Measurements from ENCODE around the gene GPR39. TPM values are rescaled to one million over a fixed set of nuclear protein-coding genes. Genes with fewer than 3 reads are reported as not detected.

Gene GPR39
- total RNA-seq (not detected), polyA plus RNA-seq (not detected)

GRCh38 chr2:132416723-132417395 is at the start of gene GPR39:
TSS of gene GPR39 (plus strand) at chr2:132416805.
- Mint-ChIP-seq H3K27me3 (peaks cover 7 to 10% of the 10 kb centered on the region in 2 donors), H3K9me3 (peaks cover 0 to 3% (median 0%) of the 10 kb centered on the region in 5 donors), H3K4me1 (no peaks in the 10 kb centered on the region), H3K4me3 (no peak within 1 kb of the TSS), H3K36me3 (no peaks in the 10 kb centered on the region), H3K27ac (no peak within 1 kb of the TSS)
- no peak for DNase-seq
- ChIA-PET POLR2A (no interaction called here), CTCF (no interaction called here)
- Histone ChIP-seq H3K9me3 (ENCODE audit: low read length) (no peaks in the 10 kb centered on the region), H3K27ac (ENCODE audit: low read depth, low read length) (no peak within 1 kb of the TSS), H3K27me3 (ENCODE audit: insufficient read depth, low read length, poor library complexity, severe bottlenecking) (no peaks in the 10 kb centered on the region), H3K4me3 (ENCODE audit: low read length) (no peak within 1 kb of the TSS), H3K4me1 (ENCODE audit: insufficient read depth, low read length) (no peaks in the 10 kb centered on the region), H3K36me3 (ENCODE audit: insufficient read depth, low read length) (no peaks in the 10 kb centered on the region)

GRCh38 chr2:132368191-132368590 is 48.4 kb upstream of the GPR39 start:
- H3K4me3 Mint-ChIP-seq, result no peak overlapping the region
- DNase-seq, result no peak
- Histone ChIP-seq H3K4me1 (ENCODE audit: insufficient read depth, low read length) (no peaks in the 10 kb centered on the region), H3K36me3 (ENCODE audit: insufficient read depth, low read length) (no peaks in the 10 kb centered on the region), H3K27ac (ENCODE audit: low read depth, low read length) (no peak overlapping the region), H3K9me3 (ENCODE audit: low read length) (no peaks in the 10 kb centered on the region), H3K4me3 (ENCODE audit: low read length) (no peak overlapping the region), H3K27me3 (ENCODE audit: insufficient read depth, low read length, poor library complexity, severe bottlenecking) (no peaks in the 10 kb centered on the region)
- no peaks in the 10 kb centered on the region for H3K36me3 Mint-ChIP-seq
- no peaks in the 10 kb centered on the region for H3K4me1 Mint-ChIP-seq
- no peaks in the 10 kb centered on the region for H3K27me3 Mint-ChIP-seq
- peaks cover 0 to 14% (median 7%) of the 10 kb centered on the region in 5 donors for H3K9me3 Mint-ChIP-seq
- CTCF ChIA-PET, result no interaction called here
- H3K27ac Mint-ChIP-seq, result no peak overlapping the region
- POLR2A ChIA-PET, result no interaction called here

- Mint-ChIP-seq H3K4me1 (no peaks in the 10 kb centered on the region), H3K27ac (no peak overlapping the region), H3K27me3 (no peaks in the 10 kb centered on the region), H3K36me3 (no peaks in the 10 kb centered on the region), H3K4me3 (no peak overlapping the region), H3K9me3 (peaks cover 0 to 9% (median 2%) of the 10 kb centered on the region in 5 donors)
- CTCF ChIA-PET, result no interaction called here
- no peak overlapping the region for H3K4me3 ChIP-seq (ENCODE audit: low read length)
- no peaks in the 10 kb centered on the region for H3K4me1 ChIP-seq (ENCODE audit: insufficient read depth, low read length)
- DNase-seq, result no peak
- H3K27ac ChIP-seq (ENCODE audit: low read depth, low read length), result no peak overlapping the region
- POLR2A ChIA-PET, result no interaction called here
- H3K27me3 ChIP-seq (ENCODE audit: insufficient read depth, low read length, poor library complexity, severe bottlenecking), result no peaks in the 10 kb centered on the region
- H3K36me3 ChIP-seq (ENCODE audit: insufficient read depth, low read length), result no peaks in the 10 kb centered on the region
- H3K9me3 ChIP-seq (ENCODE audit: low read length), result no peaks in the 10 kb centered on the region
Measured at GRCh38 chr2:132372276-132372675, 44.3 kb upstream of the GPR39 start.

DNA sequence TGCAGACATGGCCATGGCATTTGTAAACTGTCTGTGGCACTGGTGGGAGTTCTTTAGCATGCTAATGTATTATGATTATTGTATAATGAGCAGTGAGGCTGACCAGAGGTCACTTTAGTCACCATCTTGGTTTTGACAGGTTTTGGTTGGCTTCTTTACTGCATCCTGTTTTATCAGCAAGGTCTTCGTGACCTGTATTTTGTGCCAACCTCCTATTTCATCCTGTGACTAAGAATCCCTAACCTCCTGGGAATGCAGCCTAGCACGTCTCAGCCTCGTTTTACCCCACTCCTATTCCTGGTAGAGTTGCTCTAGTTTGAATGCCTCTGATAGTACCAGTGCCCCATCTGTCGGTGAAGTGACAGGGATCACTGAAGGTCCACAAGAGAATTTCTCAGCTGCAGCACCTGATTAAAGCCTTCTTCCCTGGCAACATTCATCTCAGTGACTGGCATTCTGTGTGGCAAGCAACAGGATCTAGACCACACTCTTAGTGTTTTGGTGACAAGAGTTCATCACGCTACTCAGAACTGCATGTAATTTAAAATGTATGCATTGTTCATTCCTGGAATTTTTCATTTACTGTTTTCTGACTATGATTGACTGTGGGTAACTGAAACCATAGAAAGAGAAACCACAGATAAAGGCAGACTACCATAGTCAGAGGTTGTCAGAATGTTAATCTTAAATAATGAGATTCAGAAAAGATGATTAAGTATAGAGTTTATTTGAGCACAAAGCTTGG is 43.0 kb upstream of the GPR39 start:
- Mint-ChIP-seq H3K9me3 (peaks cover 0 to 9% (median 2%) of the 10 kb centered on the region in 5 donors), H3K4me1 (no peaks in the 10 kb centered on the region), H3K36me3 (no peaks in the 10 kb centered on the region), H3K27me3 (no peaks in the 10 kb centered on the region), H3K4me3 (no peak overlapping the region), H3K27ac (no peak overlapping the region)
- Histone ChIP-seq H3K4me3 (ENCODE audit: low read length) (no peak overlapping the region), H3K27me3 (ENCODE audit: insufficient read depth, low read length, poor library complexity, severe bottlenecking) (no peaks in the 10 kb centered on the region), H3K27ac (ENCODE audit: low read depth, low read length) (no peak overlapping the region), H3K36me3 (ENCODE audit: insufficient read depth, low read length) (no peaks in the 10 kb centered on the region), H3K4me1 (ENCODE audit: insufficient read depth, low read length) (no peaks in the 10 kb centered on the region), H3K9me3 (ENCODE audit: low read length) (no peaks in the 10 kb centered on the region)
- ChIA-PET CTCF (no interaction called here), POLR2A (no interaction called here)
- no peak for DNase-seq

DNA sequence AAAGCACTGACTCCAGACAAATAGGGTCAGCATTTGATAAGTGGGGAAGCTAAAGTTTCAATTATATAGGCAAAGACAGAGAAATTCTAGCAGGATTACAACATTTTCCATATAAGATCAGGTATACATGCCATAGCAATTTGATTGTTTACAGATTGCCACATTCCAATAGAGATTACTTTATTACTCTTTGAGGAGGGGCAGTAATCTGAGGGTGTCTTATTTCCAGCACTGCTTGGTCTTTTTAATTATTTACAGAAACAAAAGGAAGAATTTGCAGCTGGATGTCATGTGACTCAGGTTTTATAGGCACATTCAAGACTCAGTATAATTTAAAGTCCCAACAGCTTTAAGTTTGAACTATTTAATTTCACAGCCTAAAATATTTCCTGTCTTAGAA is 42.5 kb upstream of the GPR39 start:
- Mint-ChIP-seq H3K4me1 (no peaks in the 10 kb centered on the region), H3K4me3 (no peak overlapping the region), H3K36me3 (no peaks in the 10 kb centered on the region), H3K27me3 (no peaks in the 10 kb centered on the region), H3K27ac (no peak overlapping the region), H3K9me3 (peaks cover 0 to 9% (median 2%) of the 10 kb centered on the region in 5 donors)
- no peaks in the 10 kb centered on the region for H3K9me3 ChIP-seq (ENCODE audit: low read length)
- no peak overlapping the region for H3K27ac ChIP-seq (ENCODE audit: low read depth, low read length)
- CTCF ChIA-PET, result no interaction called here
- POLR2A ChIA-PET, result no interaction called here
- no peaks in the 10 kb centered on the region for H3K4me1 ChIP-seq (ENCODE audit: insufficient read depth, low read length)
- DNase-seq, result no peak
- no peak overlapping the region for H3K4me3 ChIP-seq (ENCODE audit: low read length)
- H3K36me3 ChIP-seq (ENCODE audit: insufficient read depth, low read length), result no peaks in the 10 kb centered on the region
- no peaks in the 10 kb centered on the region for H3K27me3 ChIP-seq (ENCODE audit: insufficient read depth, low read length, poor library complexity, severe bottlenecking)

DNA sequence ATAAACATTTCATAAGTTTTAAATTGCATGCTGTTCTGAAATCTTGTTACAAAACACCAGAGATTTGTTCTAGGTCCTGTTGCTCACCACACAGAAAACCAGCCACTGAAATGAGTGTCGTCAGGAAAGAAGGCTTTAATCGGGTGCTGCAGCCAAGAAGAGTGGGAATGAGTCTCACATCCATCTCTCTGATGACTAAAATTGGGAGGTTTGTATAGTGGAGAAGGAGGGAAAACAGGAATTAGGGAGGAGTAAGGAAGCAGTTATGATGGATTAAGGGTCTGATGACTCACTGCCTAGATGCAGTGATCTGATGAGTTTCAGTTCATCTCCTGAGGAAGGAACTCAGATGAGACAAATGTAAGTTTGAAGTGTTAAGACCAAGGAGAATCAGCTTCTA is 42.1 kb upstream of the GPR39 start:
- no peak overlapping the region for H3K27ac Mint-ChIP-seq

GRCh38 chr2:132374961-132375360 is 41.6 kb upstream of the GPR39 start:
- no peaks in the 10 kb centered on the region for H3K36me3 ChIP-seq (ENCODE audit: insufficient read depth, low read length)
- peaks cover 0 to 9% (median 6%) of the 10 kb centered on the region in 5 donors for H3K9me3 Mint-ChIP-seq
- no peaks in the 10 kb centered on the region for H3K27me3 ChIP-seq (ENCODE audit: insufficient read depth, low read length, poor library complexity, severe bottlenecking)
- no peak overlapping the region for H3K27ac Mint-ChIP-seq
- no peak overlapping the region for H3K4me3 ChIP-seq (ENCODE audit: low read length)
- no peaks in the 10 kb centered on the region for H3K4me1 Mint-ChIP-seq
- H3K9me3 ChIP-seq (ENCODE audit: low read length), result no peaks in the 10 kb centered on the region
- CTCF ChIA-PET, result no interaction called here
- no peaks in the 10 kb centered on the region for H3K27me3 Mint-ChIP-seq
- no peaks in the 10 kb centered on the region for H3K4me1 ChIP-seq (ENCODE audit: insufficient read depth, low read length)
- no peak for DNase-seq
- no peak overlapping the region for H3K27ac ChIP-seq (ENCODE audit: low read depth, low read length)
- POLR2A ChIA-PET, result no interaction called here
- no peak overlapping the region for H3K4me3 Mint-ChIP-seq
- no peaks in the 10 kb centered on the region for H3K36me3 Mint-ChIP-seq

More for the DNA sequence above, 42.1 kb upstream of the GPR39 start:
- no peak for DNase-seq
- no peak overlapping the region for H3K27ac ChIP-seq (ENCODE audit: low read depth, low read length)
- CTCF ChIA-PET, result no interaction called here
- POLR2A ChIA-PET, result no interaction called here
- no peaks in the 10 kb centered on the region for H3K27me3 ChIP-seq (ENCODE audit: insufficient read depth, low read length, poor library complexity, severe bottlenecking)
- Mint-ChIP-seq H3K27me3 (no peaks in the 10 kb centered on the region), H3K4me1 (no peaks in the 10 kb centered on the region), H3K4me3 (no peak overlapping the region), H3K36me3 (no peaks in the 10 kb centered on the region), H3K9me3 (peaks cover 0 to 9% (median 4%) of the 10 kb centered on the region in 5 donors)
- no peaks in the 10 kb centered on the region for H3K36me3 ChIP-seq (ENCODE audit: insufficient read depth, low read length)
- H3K4me3 ChIP-seq (ENCODE audit: low read length), result no peak overlapping the region
- H3K9me3 ChIP-seq (ENCODE audit: low read length), result no peaks in the 10 kb centered on the region
- H3K4me1 ChIP-seq (ENCODE audit: insufficient read depth, low read length), result no peaks in the 10 kb centered on the region

GRCh38 chr2:132381376-132381775 is 35.2 kb upstream of the GPR39 start:
- no peaks in the 10 kb centered on the region for H3K4me1 Mint-ChIP-seq
- peaks cover 5 to 12% (median 7%) of the 10 kb centered on the region in 5 donors for H3K9me3 Mint-ChIP-seq
- Histone ChIP-seq H3K9me3 (ENCODE audit: low read length) (no peaks in the 10 kb centered on the region), H3K4me3 (ENCODE audit: low read length) (no peak overlapping the region), H3K27ac (ENCODE audit: low read depth, low read length) (no peak overlapping the region), H3K4me1 (ENCODE audit: insufficient read depth, low read length) (no peaks in the 10 kb centered on the region), H3K36me3 (ENCODE audit: insufficient read depth, low read length) (no peaks in the 10 kb centered on the region), H3K27me3 (ENCODE audit: insufficient read depth, low read length, poor library complexity, severe bottlenecking) (no peaks in the 10 kb centered on the region)
- ChIA-PET POLR2A (no interaction called here), CTCF (no interaction called here)
- peaks cover 0 to 2% (median 0%) of the 10 kb centered on the region in 3 donors for H3K36me3 Mint-ChIP-seq
- peaks cover 0 to 2% of the 10 kb centered on the region in 2 donors for H3K27me3 Mint-ChIP-seq
- no peak for DNase-seq
- no peak overlapping the region for H3K27ac Mint-ChIP-seq
- H3K4me3 Mint-ChIP-seq, result no peak overlapping the region

Data from CD8-positive, alpha-beta memory T cell (primary cell).